ENCODE data around the gene GPC5. TPM values are rescaled to one million over a fixed set of nuclear protein-coding genes. Genes with fewer than 3 reads are reported as not detected.

Gene GPC5
- total RNA-seq, 1 experiment from 2014 or later: 0.15 TPM

- H3K4me3 Mint-ChIP-seq: no peak overlapping the region
- H3K9me3 Mint-ChIP-seq: no peaks in the 10 kb centered on the region
- Histone ChIP-seq H2AFZ (ENCODE audit: low read length) (no peak overlapping the region), H3K79me1 (ENCODE audit: insufficient read depth, low read depth, low read length, poor library complexity, severe bottlenecking) (no peaks in the 10 kb centered on the region), H4K8ac (replicated peaks; ENCODE audit: insufficient read length, low read depth, low read length) (no peak overlapping the region), H3K9ac (ENCODE audit: extremely low read depth, insufficient read length, low read length) (no peak overlapping the region), H3K56ac (ENCODE audit: insufficient read length, low read depth, low read length) (no peak overlapping the region), H3K18ac (ENCODE audit: insufficient read length, low read depth, low read length) (no peak overlapping the region), H3T11ph (ENCODE audit: low read length) (no peak overlapping the region), H3K4me1 (ENCODE audit: insufficient read depth, low read length) (no peaks in the 10 kb centered on the region), H4K20me1 (ENCODE audit: control insufficient read depth, insufficient read depth, insufficient read length) (no peaks in the 10 kb centered on the region), H4K5ac (ENCODE audit: insufficient read length, low read depth, low read length) (no peak overlapping the region), H3K4me2 (ENCODE audit: insufficient read depth, insufficient read length, low read length) (no peak overlapping the region), H2BK120ac (ENCODE audit: low read depth, low read length, poor library complexity, severe bottlenecking) (no peak overlapping the region), H2BK12ac (ENCODE audit: insufficient read length, low read depth, low read length) (no peak overlapping the region), H3K27me3 (ENCODE audit: insufficient read depth, low read length) (no peaks in the 10 kb centered on the region), H2BK15ac (ENCODE audit: low read depth, low read length) (no peak overlapping the region), H2BK20ac (ENCODE audit: low read depth, low read length, poor library complexity, severe bottlenecking) (no peak overlapping the region), H3K9me3 (ENCODE audit: control insufficient read depth, low read depth, low read length) (no peaks in the 10 kb centered on the region), H3K14ac (ENCODE audit: insufficient read depth, low read length) (no peak overlapping the region), H3K4ac (ENCODE audit: low read depth, low read length) (no peak overlapping the region), H3K79me2 (ENCODE audit: insufficient read depth, low read length) (no peaks in the 10 kb centered on the region), H2AK5ac (ENCODE audit: insufficient read length, low read length) (no peak overlapping the region), H2BK5ac (ENCODE audit: insufficient read length, low read length) (no peak overlapping the region), H3K23me2 (ENCODE audit: insufficient read length, low read depth, low read length, poor library complexity, severe bottlenecking) (no peaks in the 10 kb centered on the region), H3K23ac (ENCODE audit: insufficient read length, low read depth, low read length) (no peak overlapping the region), H4K91ac (ENCODE audit: insufficient read length, low read depth, low read length) (no peak overlapping the region), H3K27ac (ENCODE audit: insufficient read length, low read depth, low read length) (no peak overlapping the region)
- H3K36me3 Mint-ChIP-seq (ENCODE audit: insufficient read depth in 1 of 3, low read depth in 3 of 3): no peaks in the 10 kb centered on the region
- TF ChIP-seq CTCF (conservative IDR thresholded peaks at IDR 0.05): no peak
- no peak overlapping the region; a peak in 1 of 7 replicates for H3K27ac Mint-ChIP-seq
- peaks cover 14% of the 10 kb centered on the region for H3K27me3 Mint-ChIP-seq (ENCODE audit: low read depth)
- no peak for DNase-seq
- H3K4me1 Mint-ChIP-seq: no peaks in the 10 kb centered on the region
- no CpG with 5 or more reads among the region's 3 CpGs for WGBS (ENCODE audit: extremely low coverage, insufficient read length, low lambda C conversion rate)
Observed at GRCh38 chr13:92461402-92461801, 1063.0 kb downstream of the GPC5 start.

All from H9 (cell line).